ENCODE results near the gene GGTLC2.

The GGTLC2 gene

DNA sequence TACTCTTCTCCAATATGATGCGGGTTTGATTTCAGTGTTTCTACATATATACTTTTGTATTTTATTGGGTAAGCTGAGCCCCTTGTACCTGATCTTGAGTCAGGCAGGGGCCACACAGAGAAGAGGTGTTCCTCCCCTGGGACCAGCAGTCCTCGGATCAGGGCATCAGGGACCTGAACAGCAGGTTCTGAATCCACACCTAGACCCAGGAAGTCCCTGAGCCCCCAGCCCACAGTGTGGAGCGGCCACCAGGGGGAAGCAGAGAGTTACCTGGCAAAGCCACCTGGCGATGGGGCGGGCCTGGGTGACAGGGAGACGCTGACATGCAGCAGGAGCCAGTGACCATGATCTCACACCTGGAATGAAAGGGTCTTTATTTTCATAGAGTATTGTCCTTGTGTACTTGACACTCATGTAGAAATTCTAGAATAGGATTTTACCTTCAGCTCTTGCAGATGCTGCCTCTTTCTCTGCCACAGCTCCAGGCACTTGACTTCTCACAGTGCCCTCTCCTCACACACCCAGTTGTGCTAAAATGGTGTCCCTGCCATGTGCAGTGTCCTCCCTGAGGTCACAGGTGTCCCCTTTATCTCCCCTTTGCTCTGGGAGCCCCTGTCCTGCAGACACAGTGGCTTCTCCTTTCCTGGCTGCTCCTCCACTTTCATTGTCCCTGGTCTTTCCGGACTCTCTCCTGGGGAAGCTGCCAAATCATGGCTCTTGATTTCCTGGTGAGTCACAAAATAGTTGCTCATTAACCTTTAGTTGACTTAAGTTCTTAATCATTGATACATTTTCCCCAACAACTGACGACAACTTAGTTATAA lies 48.5 kb downstream of the GGTLC2 start:
- DNase-seq: peak; percentile 69

DNA sequence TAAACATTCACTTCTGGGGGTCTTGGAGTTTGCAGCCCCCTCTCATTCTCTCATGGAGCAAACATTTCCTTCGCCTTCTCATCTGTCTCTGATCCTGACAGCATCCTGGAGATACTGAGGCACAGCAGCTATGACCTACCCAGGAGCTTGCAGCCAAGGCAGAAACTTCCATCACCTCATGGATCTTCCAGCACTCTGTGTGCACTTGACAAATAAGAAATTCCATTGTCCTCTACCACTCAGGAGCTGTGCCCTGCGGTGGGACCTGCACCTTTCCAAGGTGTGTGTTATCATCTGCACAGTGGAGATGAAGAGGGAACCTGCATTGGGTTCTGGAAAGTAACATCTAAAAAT lies 49.1 kb downstream of the GGTLC2 start:
- no peak for DNase-seq

DNA sequence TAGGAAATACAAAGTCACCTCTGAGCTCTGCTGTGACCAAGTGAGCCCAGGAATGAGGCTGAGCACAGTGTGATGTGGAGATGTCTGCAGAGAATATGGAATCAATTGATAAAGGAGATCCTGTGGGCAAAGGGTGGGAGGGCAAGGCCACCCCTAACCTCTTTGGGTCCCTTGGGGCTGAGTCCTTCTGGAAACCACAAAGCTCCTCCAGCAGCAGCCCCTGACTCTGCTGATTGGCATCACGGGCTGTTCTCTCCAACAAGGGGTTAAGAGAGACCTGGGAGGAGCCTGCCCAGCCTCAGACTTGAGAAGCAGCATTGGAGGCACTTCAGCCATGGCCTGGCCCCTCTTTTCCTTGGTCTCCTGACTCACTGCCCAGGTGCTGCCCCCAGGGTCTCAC lies 49.7 kb downstream of the GGTLC2 start:
- no peak for DNase-seq

DNA sequence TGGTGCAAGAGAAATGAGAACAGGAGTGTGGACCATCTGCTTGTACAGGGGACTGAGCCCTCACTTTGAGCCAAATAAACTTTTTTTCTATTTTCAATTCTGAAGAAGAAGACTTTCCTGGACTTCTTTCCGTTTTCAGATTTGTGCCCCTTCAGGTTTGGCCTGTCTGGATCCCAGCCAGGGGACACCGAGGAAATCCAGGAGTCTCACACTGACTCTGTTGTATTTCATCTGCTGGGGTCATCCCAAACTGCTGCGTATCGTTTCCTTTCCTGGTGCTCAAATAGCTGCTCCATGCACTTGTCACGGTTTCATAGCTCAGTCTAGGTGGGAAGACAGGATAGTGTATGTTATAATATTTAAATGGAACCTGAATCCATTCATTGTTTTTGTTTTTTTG lies 51.7 kb downstream of the GGTLC2 start:
- no peak for DNase-seq

Measured in activated gamma-delta T cell treated with Interleukin-2 at 50 U/mL for 16 hours (primary cell).